Osteocyte (in vitro differentiated cells): ENCODE measurements around the gene ZFPL1. TPM values are rescaled to one million over a fixed set of nuclear protein-coding genes. Genes with fewer than 3 reads are reported as not detected.
A peak's percentile ranks its signal among the peaks of the same experiment; 100 is the strongest.

ENCODE experiments used
- DNase-seq: peaks from one replicate; pipeline ENCODE4 v3.0.0; 2021; ENCODE audit warnings: mixed read lengths; ENCODE audit not compliant: unreplicated experiment; ENCODE audit errors: extremely low spot score
- H3K27ac Mint-ChIP-seq: one replicate; pipeline ENCODE4 v1.8.0; 2021; ENCODE audit warnings: mild to moderate bottlenecking, mixed read lengths; ENCODE audit not compliant: unreplicated experiment
- H3K27me3 Mint-ChIP-seq: one replicate; pipeline ENCODE4 v1.8.0; 2021; ENCODE audit warnings: mixed read lengths; ENCODE audit not compliant: unreplicated experiment
- H3K36me3 Mint-ChIP-seq: one replicate; pipeline ENCODE4 v1.8.0; 2021; ENCODE audit warnings: mixed read lengths; ENCODE audit not compliant: unreplicated experiment
- H3K4me1 Mint-ChIP-seq: one replicate; pipeline ENCODE4 v1.8.0; 2021; ENCODE audit warnings: mixed read lengths; ENCODE audit not compliant: unreplicated experiment
- H3K4me3 Mint-ChIP-seq: one replicate; pipeline ENCODE4 v1.8.0; 2021; ENCODE audit warnings: mild to moderate bottlenecking, moderate library complexity, mixed read lengths; ENCODE audit not compliant: unreplicated experiment
- H3K9me3 Mint-ChIP-seq: one replicate; pipeline ENCODE4 v1.8.0; 2021; ENCODE audit warnings: mixed read lengths; ENCODE audit not compliant: unreplicated experiment
- total RNA-seq: library from RNA; stranded (reverse); gene quantifications from 2 replicates; pipeline ENCODE4 v1.2.1, GENCODE V29; 2021
- TF ChIP-seq, protein P1 (sequence below): fragments of 200-600 bp; sonication (generic); IDR thresholded peaks from 2 replicates; pipeline ENCODE4 v1.5.0; 2021; ENCODE audit warnings: antibody characterized with exemption, mild to moderate bottlenecking, moderate library complexity

ZFPL1 gene
- total RNA-seq, 1 donor from 2014 or later, result 55.3 TPM

- TF ChIP-seq, protein P1, sequence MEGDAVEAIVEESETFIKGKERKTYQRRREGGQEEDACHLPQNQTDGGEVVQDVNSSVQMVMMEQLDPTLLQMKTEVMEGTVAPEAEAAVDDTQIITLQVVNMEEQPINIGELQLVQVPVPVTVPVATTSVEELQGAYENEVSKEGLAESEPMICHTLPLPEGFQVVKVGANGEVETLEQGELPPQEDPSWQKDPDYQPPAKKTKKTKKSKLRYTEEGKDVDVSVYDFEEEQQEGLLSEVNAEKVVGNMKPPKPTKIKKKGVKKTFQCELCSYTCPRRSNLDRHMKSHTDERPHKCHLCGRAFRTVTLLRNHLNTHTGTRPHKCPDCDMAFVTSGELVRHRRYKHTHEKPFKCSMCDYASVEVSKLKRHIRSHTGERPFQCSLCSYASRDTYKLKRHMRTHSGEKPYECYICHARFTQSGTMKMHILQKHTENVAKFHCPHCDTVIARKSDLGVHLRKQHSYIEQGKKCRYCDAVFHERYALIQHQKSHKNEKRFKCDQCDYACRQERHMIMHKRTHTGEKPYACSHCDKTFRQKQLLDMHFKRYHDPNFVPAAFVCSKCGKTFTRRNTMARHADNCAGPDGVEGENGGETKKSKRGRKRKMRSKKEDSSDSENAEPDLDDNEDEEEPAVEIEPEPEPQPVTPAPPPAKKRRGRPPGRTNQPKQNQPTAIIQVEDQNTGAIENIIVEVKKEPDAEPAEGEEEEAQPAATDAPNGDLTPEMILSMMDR, result no peak
- Mint-ChIP-seq H3K9me3 (no peaks in the 10 kb centered on the region), H3K4me3 (peak within 1 kb of the TSS; percentile 97), H3K27me3 (no peaks in the 10 kb centered on the region), H3K4me1 (peaks cover 28% of the 10 kb centered on the region), H3K36me3 (peaks cover 26% of the 10 kb centered on the region), H3K27ac (peak within 1 kb of the TSS; percentile 97)
- DNase-seq, result peak; percentile 99
These were observed 38.1 kb downstream of the ZFPL1 start, which contains the start of the genes FAU and MRPL49 for GRCh38 chr11:65121865-65122696. Gene FAU (minus strand): TSS chr11:65122134. CDS start chr11:65121813, 321 bp downstream. Gene MRPL49 (plus strand): TSS chr11:65122321. CDS start chr11:65122347, 26 bp downstream.

DNA sequence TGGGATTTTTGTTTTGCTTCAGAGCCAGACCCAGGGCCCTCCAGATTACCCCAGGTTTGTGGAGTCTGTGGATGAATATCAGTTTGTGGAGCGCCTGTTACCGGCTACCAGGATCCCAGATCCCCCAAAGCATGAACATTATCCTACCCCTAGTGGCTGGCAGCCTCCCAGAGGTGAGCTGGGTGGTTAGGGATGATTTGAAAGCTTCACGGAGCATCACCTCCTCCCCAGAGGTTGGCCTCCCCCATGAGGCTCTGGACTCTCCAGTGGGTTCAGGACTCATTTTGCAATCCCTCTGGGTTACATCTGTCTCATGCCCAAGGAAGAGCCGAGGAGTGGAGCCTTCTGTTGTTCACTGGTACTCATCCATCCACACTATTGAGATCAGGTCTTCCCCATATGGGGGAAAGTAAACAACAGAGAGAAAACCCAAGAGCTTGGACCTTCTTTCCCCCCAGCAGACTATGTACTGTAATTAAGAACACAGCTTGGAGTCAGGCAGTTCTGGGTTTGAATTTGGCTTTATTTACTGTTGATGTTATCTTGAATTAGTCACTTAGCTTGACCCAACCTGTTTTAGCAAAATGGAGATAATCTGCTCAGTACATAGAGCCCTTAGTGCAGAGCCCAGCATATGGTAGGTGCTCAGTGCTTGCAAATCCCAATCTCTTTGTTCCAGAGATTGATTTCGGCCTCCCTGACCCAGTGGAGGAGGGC is 40.6 kb downstream of the ZFPL1 start:
- TF ChIP-seq, protein P1, result no peak
- H3K36me3 Mint-ChIP-seq, result peaks cover 16% of the 10 kb centered on the region
- DNase-seq, result no peak
- peak overlapping the region; percentile 22 for H3K4me3 Mint-ChIP-seq
- H3K9me3 Mint-ChIP-seq, result no peaks in the 10 kb centered on the region
- peak overlapping the region; percentile 52 for H3K27ac Mint-ChIP-seq
- no peaks in the 10 kb centered on the region for H3K27me3 Mint-ChIP-seq
- peaks cover 27% of the 10 kb centered on the region for H3K4me1 Mint-ChIP-seq

- H3K4me1 Mint-ChIP-seq, result peaks cover 27% of the 10 kb centered on the region
- H3K4me3 Mint-ChIP-seq, result no peak overlapping the region
- TF ChIP-seq, protein P1, result no peak
- no peaks in the 10 kb centered on the region for H3K9me3 Mint-ChIP-seq
- H3K36me3 Mint-ChIP-seq, result peaks cover 12% of the 10 kb centered on the region
- no peak for DNase-seq
- H3K27ac Mint-ChIP-seq, result no peak overlapping the region
- no peaks in the 10 kb centered on the region for H3K27me3 Mint-ChIP-seq
These were observed 41.4 kb downstream of the ZFPL1 start for GRCh38 chr11:65125197-65126056.

- H3K4me1 Mint-ChIP-seq, result peaks cover 17% of the 10 kb centered on the region
- no peak for DNase-seq
- peaks cover 16% of the 10 kb centered on the region for H3K36me3 Mint-ChIP-seq
- H3K27ac Mint-ChIP-seq, result no peak overlapping the region
- no peak overlapping the region for H3K4me3 Mint-ChIP-seq
- no peaks in the 10 kb centered on the region for H3K9me3 Mint-ChIP-seq
- TF ChIP-seq, protein P1, result no peak
- no peaks in the 10 kb centered on the region for H3K27me3 Mint-ChIP-seq
These were observed 42.7 kb downstream of the ZFPL1 start for GRCh38 chr11:65126624-65127274.
